ENCODE results near the gene MRAS. TPM values are rescaled to one million over a fixed set of nuclear protein-coding genes. Genes with fewer than 3 reads are reported as not detected.

The MRAS gene
- total and polyA plus RNA-seq, 2 of the 8 experiments (the other 6 are each of a cell fraction or from before 2014, with no cell fraction given): 10.6 to 16.2 TPM

- FAIRE-seq (no peak), DNase-seq (ENCODE audit: low read depth in 1 of 2, low spot score in 2 of 2) (no peak)
- H2BK12ac ChIP-seq (ENCODE audit: low read depth, low read length): no peak overlapping the region
- no peak overlapping the region for H2BK20ac ChIP-seq (ENCODE audit: low read length)
- CTCF ChIA-PET (ENCODE audit: partially characterized antibody): interaction anchor here (0.8 to 1.7 kb wide), 5 partner anchors 11 to 46 kb away, joined by 3 to 5 read pairs (median 4); no protein-coding TSS in a partner anchor
- H3K14ac ChIP-seq (ENCODE audit: insufficient read length): no peak overlapping the region
- H3K4ac ChIP-seq (replicated peaks; ENCODE audit: insufficient read length, low read depth, low read length): no peak overlapping the region
- no peak overlapping the region for H3K18ac ChIP-seq (ENCODE audit: extremely low read depth, low read length)
- no peaks in the 10 kb centered on the region for H4K20me1 ChIP-seq (replicated peaks in 1 of 2; ENCODE audit: control insufficient read depth in 1 of 2, insufficient read depth in 2 of 2, low read length in 2 of 2)
- 88% methylated on average over 5 of the region's 5 CpGs; no CpG with 5 or more reads in 1 of the 2 experiments for WGBS, 2 experiments (ENCODE audit: extremely low coverage in 1 of 2, insufficient coverage in 1 of 2, insufficient read length in 1 of 2, insufficient replicate concordance in 2 of 2, low coverage in 1 of 2, low lambda C conversion rate in 2 of 2, missing lambda C conversion rate in 1 of 2)
- H3K4me3 ChIP-seq (ENCODE audit: extremely low read depth in 1 of 4, insufficient read depth in 2 of 4, low read depth in 3 of 4, low read length in 4 of 4): no peak overlapping the region
- H3K4me1 ChIP-seq (replicated peaks in 1 of 4; ENCODE audit: control insufficient read depth in 3 of 4, insufficient read depth in 4 of 4, low read length in 3 of 4): 0 out of 7 replicates have a peak, but pooled peaks cover 0 to 2% (median 0%) of the 10 kb centered on the region in 4 experiments
- POLR2A ChIA-PET (ENCODE audit: partially characterized antibody): no interaction called here
- H2AK5ac ChIP-seq (ENCODE audit: low read depth, low read length): no peak overlapping the region
- no peak overlapping the region for H3K4me2 ChIP-seq (ENCODE audit: insufficient read depth in 1 of 2, low read depth in 2 of 2, low read length in 2 of 2)
- H3K9me3 ChIP-seq (ENCODE audit: insufficient read depth in 2 of 2, low read depth in 1 of 2, low read length in 1 of 2): no peaks in the 10 kb centered on the region
- H4K8ac ChIP-seq (ENCODE audit: extremely low read depth, insufficient read depth, low read length): no peak overlapping the region
- H3K23me2 ChIP-seq (ENCODE audit: low read depth, low read length): no peaks in the 10 kb centered on the region
- no peaks in the 10 kb centered on the region for H3K36me3 ChIP-seq (ENCODE audit: control insufficient read depth in 2 of 4, insufficient read depth in 4 of 4, low read length in 3 of 4)
- no peaks in the 10 kb centered on the region for H3K27me3 ChIP-seq (replicated peaks in 1 of 4; ENCODE audit: control insufficient read depth in 3 of 4, extremely low read depth in 1 of 4, insufficient read depth in 3 of 4, low read length in 3 of 4)
- no peak overlapping the region for H3K23ac ChIP-seq (ENCODE audit: insufficient read length)
- H2BK120ac ChIP-seq (replicated peaks; ENCODE audit: low read depth, low read length): no peak overlapping the region
- H3K27ac ChIP-seq (ENCODE audit: low read depth, low read length): no peak overlapping the region
- no peak overlapping the region for H3K56ac ChIP-seq (replicated peaks; ENCODE audit: insufficient read length, low read depth, low read length)
- no peak overlapping the region for H2AFZ ChIP-seq (ENCODE audit: low read length)
- no peak overlapping the region for H2BK15ac ChIP-seq (ENCODE audit: low read length)
- no peak overlapping the region for H2BK5ac ChIP-seq (ENCODE audit: low read depth, low read length)
- H4K5ac ChIP-seq (ENCODE audit: insufficient read length, low read depth, low read length): no peak overlapping the region
- H4K91ac ChIP-seq (replicated peaks; ENCODE audit: insufficient read length, low read length): no peak overlapping the region
- no peak overlapping the region for H3K9ac ChIP-seq (replicated peaks in 1 of 4; ENCODE audit: extremely low read depth in 1 of 4, low read depth in 3 of 4, low read length in 3 of 4)
- no peaks in the 10 kb centered on the region for H3K79me2 ChIP-seq (ENCODE audit: control insufficient read depth in 1 of 2, insufficient read depth in 2 of 2, low read length in 2 of 2)
- no peaks in the 10 kb centered on the region for H3K79me1 ChIP-seq (ENCODE audit: low read depth, low read length)
- TF ChIP-seq RAD21 (IDR thresholded peaks at IDR 0.05 in 1 of 2, conservative IDR thresholded peaks at IDR 0.05 in 1 of 2; ENCODE audit: low read depth in 2 of 2, low read length in 2 of 2): no peak
- no peak for TF ChIP-seq FOSL1 (IDR thresholded peaks at IDR 0.05; ENCODE audit: insufficient read depth, low read depth, low read length)
- no peak for TF ChIP-seq JUND (IDR thresholded peaks at IDR 0.05; ENCODE audit: low read length)
- no peak for TF ChIP-seq ATF3 (IDR thresholded peaks at IDR 0.05; ENCODE audit: insufficient read depth, low read depth, low read length)
- TF ChIP-seq SP2 (IDR thresholded peaks at IDR 0.05; ENCODE audit: low read length): no peak
- no peak for TF ChIP-seq SIX5 (IDR thresholded peaks at IDR 0.05; ENCODE audit: low read depth, low read length)
- TF ChIP-seq SAP30 (IDR thresholded peaks at IDR 0.05; ENCODE audit: insufficient read depth, insufficient replicate concordance, low read length): no peak
- TF ChIP-seq BRCA1 (IDR thresholded peaks at IDR 0.05; ENCODE audit: low read depth, low read length): no peak
- TF ChIP-seq E2F6 (IDR thresholded peaks at IDR 0.05): no peak
- TF ChIP-seq GTF2F1 (IDR thresholded peaks at IDR 0.05; ENCODE audit: borderline replicate concordance, low read depth, low read length): no peak
- no peak for TF ChIP-seq SIRT6 (IDR thresholded peaks at IDR 0.05; ENCODE audit: low read length)
- no peak for TF ChIP-seq RBBP5 (IDR thresholded peaks at IDR 0.05; ENCODE audit: borderline replicate concordance, low read depth, low read length)
- no peak for TF ChIP-seq TEAD4 (IDR thresholded peaks at IDR 0.05; ENCODE audit: low read depth, low read length)
- no peak for TF ChIP-seq POU5F1 (IDR thresholded peaks at IDR 0.05; ENCODE audit: low read depth, low read length)
Observed at GRCh38 chr3:138377804-138378203, 29.4 kb downstream of the MRAS start.
